Measurements from ENCODE around the gene BRMS1. TPM values are rescaled to one million over a fixed set of nuclear protein-coding genes. Genes with fewer than 3 reads are reported as not detected.
A peak's percentile ranks its signal among the peaks of the same experiment; 100 is the strongest.

BRMS1 gene
- total RNA-seq, 1 experiment from 2014 or later, result 32.0 TPM

DNA sequence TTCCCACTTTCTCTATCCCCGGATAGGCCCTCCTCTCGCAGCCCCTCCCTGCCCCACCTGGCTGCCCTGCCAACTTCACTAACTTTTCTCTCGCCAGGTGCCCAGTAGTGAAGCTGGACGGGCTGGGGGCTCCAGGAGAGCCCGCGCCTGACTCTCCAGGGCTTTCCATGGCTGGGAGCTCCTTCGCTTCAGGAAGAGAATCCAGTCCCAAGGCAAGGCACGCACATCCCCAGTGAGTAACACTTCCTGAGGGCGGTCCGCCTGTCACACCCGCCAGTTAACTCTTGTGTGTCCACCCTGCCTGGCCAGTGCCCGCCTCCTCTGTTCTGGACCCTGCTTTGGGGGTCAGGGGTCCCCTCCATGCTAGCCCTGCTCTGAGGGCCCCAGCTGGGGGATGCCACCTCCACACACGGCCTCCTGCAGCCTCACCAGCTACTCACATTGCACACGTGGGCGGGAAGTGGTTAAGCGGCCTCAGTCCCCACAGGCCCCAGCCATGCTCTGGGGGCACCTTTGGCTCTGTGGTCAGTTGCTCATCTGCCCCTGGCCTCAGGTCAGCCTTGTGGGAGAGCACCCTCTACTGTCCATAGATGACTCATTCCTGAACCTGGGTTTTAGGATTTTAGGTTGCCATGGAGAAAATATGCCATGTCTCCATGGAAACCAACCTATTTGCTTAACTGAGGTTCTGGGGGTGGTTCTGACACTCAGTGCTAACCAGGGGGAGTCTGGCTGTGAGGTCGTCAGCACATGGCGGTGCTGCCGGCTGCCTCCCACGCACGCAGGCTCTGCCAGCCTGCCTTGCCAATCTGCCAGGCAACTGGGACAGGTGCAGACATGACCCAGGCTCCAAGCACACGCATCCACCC, 8.4 kb downstream of the BRMS1 start, which contains the start of gene RIN1:
Gene RIN1 (minus strand): TSS at position 201 of the 869 bp plus-strand sequence. CDS start 32 bp downstream, at position 169.
- Histone ChIP-seq H2AFZ (ENCODE audit: low read length) (no peak within 1 kb of the TSS), H4K20me1 (ENCODE audit: insufficient read depth, low read depth, low read length) (no peaks in the 10 kb centered on the region), H3K4me3 (ENCODE audit: low read length) (no peak within 1 kb of the TSS), H3K4me2 (ENCODE audit: low read depth, low read length, poor library complexity, severe bottlenecking) (peak within 1 kb of the TSS; percentile 20), H3K27ac (ENCODE audit: low read length) (no peak within 1 kb of the TSS), H3K4me1 (ENCODE audit: low read length) (peaks cover 20% of the 10 kb centered on the region), H3K9me2 (replicated peaks; ENCODE audit: insufficient read depth, low read length) (no peaks in the 10 kb centered on the region), H3K79me2 (ENCODE audit: low read length) (no peaks in the 10 kb centered on the region), H3K9me3 (ENCODE audit: low read length) (no peaks in the 10 kb centered on the region), H3K9ac (ENCODE audit: low read length) (peak within 1 kb of the TSS; percentile 18), H3K27me3 (ENCODE audit: low read length) (no peaks in the 10 kb centered on the region), H3K36me3 (ENCODE audit: insufficient read depth, low read length) (no peaks in the 10 kb centered on the region)
- DNase-seq, result peak; percentile 81

DNA sequence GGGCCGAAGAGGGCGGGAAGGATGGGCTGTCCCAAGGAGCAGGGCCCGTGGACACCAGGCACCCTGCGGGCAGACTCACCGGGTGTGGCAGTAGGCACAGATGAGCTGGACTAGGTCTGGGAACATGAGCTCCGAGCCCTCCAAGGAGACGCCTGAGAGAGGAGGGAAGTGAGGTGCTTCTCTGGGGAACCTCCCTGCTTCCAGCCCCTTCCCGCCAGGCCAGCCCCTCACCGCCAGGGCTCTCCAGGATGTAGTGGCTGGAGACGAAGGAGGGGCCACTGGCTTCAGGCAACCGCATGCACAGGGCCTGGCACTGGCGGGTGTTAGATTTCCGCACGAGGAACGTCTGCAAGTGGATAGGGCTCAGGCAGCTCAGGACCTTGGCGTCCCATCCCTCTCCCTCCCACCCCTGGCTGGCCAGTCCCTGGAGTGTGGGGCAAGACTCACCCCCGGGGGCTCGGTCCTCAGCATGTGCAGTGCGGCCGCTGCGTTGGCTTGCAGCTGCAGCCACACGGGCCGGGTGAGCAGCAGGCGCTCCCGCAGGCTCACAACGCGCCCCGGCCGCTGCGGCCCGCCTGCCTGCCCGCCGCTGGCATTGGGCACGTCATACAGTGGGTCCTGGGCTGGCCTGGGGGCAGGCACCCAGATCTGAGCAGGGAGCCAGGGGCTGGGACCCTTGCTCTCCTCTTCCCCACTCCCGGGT, 9.2 kb downstream of the BRMS1 start:
- no peaks in the 10 kb centered on the region for H3K9me2 ChIP-seq (replicated peaks; ENCODE audit: insufficient read depth, low read length)
- no peak overlapping the region for H3K4me3 ChIP-seq (ENCODE audit: low read length)
- no peak overlapping the region for H2AFZ ChIP-seq (ENCODE audit: low read length)
- H3K27ac ChIP-seq (ENCODE audit: low read length), result no peak overlapping the region
- no peak for DNase-seq
- H3K27me3 ChIP-seq (ENCODE audit: low read length), result no peaks in the 10 kb centered on the region
- H3K9me3 ChIP-seq (ENCODE audit: low read length), result no peaks in the 10 kb centered on the region
- H3K4me2 ChIP-seq (ENCODE audit: low read depth, low read length, poor library complexity, severe bottlenecking), result peak overlapping the region; percentile 20
- no peak overlapping the region for H3K9ac ChIP-seq (ENCODE audit: low read length)
- H3K79me2 ChIP-seq (ENCODE audit: low read length), result no peaks in the 10 kb centered on the region
- H3K36me3 ChIP-seq (ENCODE audit: insufficient read depth, low read length), result no peaks in the 10 kb centered on the region
- H3K4me1 ChIP-seq (ENCODE audit: low read length), result peaks cover 20% of the 10 kb centered on the region
- H4K20me1 ChIP-seq (ENCODE audit: insufficient read depth, low read depth, low read length), result no peaks in the 10 kb centered on the region

DNA sequence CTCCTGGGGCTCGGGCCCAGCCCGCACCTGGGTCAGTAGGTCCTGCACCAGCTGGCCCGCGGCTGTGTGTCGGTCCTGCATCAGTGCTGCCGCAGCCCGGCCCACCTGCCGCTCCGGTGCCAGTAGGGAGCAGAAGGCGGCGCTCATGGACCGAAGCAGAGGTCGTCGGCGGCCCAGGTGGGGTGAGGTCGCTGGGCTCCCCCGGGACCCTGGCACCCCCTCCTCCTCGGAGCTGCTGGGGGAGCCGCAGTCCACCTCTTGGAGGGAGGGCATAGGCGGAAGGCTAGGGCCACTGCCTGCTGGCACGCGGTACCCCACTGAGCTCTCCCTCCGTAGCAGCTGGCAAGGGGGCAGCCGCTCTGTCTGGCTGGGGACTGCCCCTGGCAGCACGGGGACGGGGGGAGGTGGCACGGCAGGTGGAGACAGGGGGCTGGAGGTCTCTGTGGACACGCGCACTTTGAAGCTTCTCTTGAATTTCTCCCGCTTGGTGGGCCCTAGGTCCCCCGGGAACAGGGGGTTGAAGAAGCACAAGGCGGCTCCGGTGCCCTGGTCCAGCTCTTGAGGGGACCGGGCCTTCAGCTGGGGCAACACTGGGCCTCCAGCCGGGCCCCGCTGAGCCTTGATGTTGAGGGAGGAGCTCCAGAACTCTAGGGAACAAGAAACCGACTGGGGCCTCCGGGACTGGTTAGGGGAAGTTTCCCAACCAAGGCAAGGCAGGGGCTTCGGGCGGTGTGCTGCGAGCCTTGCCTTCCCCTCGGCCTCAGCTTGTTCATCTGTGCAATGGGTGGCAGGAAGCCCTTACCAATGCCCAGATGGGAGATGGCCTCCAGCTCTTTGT, 10.1 kb downstream of the BRMS1 start:
- no peak for DNase-seq
- peaks cover 20% of the 10 kb centered on the region for H3K4me1 ChIP-seq (ENCODE audit: low read length)
- H3K4me3 ChIP-seq (ENCODE audit: low read length), result no peak overlapping the region
- H3K79me2 ChIP-seq (ENCODE audit: low read length), result no peaks in the 10 kb centered on the region
- H3K9me2 ChIP-seq (replicated peaks; ENCODE audit: insufficient read depth, low read length), result no peaks in the 10 kb centered on the region
- no peaks in the 10 kb centered on the region for H3K9me3 ChIP-seq (ENCODE audit: low read length)
- no peak overlapping the region for H3K4me2 ChIP-seq (ENCODE audit: low read depth, low read length, poor library complexity, severe bottlenecking)
- H3K27ac ChIP-seq (ENCODE audit: low read length), result no peak overlapping the region
- no peak overlapping the region for H3K9ac ChIP-seq (ENCODE audit: low read length)
- H2AFZ ChIP-seq (ENCODE audit: low read length), result no peak overlapping the region
- no peaks in the 10 kb centered on the region for H4K20me1 ChIP-seq (ENCODE audit: insufficient read depth, low read depth, low read length)
- H3K36me3 ChIP-seq (ENCODE audit: insufficient read depth, low read length), result no peaks in the 10 kb centered on the region
- no peaks in the 10 kb centered on the region for H3K27me3 ChIP-seq (ENCODE audit: low read length)

DNA sequence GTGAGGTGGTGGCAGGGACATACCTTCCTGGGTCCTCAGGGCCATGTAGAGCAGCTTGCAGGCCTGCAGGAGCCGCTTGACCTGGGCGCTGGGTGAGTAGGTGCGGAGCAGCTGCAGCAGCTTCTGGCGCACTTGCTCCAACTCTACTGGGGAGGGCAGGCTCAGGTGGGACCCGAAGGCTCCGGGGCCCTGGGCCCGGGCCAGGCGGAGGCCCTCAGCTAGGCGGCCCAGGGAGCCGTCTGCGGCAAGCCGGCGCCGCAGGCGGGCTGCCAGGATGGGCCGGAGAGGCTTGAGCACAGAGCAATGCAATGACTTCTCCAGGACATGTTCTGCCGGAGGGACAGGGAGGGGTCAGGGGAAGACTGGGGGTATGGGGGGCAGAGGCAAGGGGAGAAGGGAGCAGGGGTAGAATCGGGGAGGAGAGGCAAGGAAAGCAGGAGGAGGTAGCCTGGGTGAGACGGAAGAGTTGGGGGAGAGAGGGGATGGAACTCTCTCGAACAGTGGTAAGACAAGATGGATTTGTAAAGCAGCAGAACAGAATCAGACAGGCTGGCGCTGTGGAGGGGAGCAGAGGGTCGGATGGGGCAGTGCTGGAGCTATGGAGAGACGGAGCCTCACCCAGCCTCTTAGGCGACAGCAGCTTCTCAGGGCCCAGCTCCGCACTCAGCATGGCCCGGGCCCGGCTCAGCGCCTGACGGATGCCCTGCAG, 10.9 kb downstream of the BRMS1 start:
- H3K4me3 ChIP-seq (ENCODE audit: low read length), result no peak overlapping the region
- H3K27me3 ChIP-seq (ENCODE audit: low read length), result no peaks in the 10 kb centered on the region
- peaks cover 20% of the 10 kb centered on the region for H3K4me1 ChIP-seq (ENCODE audit: low read length)
- H3K9ac ChIP-seq (ENCODE audit: low read length), result no peak overlapping the region
- no peaks in the 10 kb centered on the region for H4K20me1 ChIP-seq (ENCODE audit: insufficient read depth, low read depth, low read length)
- no peak overlapping the region for H2AFZ ChIP-seq (ENCODE audit: low read length)
- no peak overlapping the region for H3K27ac ChIP-seq (ENCODE audit: low read length)
- no peaks in the 10 kb centered on the region for H3K79me2 ChIP-seq (ENCODE audit: low read length)
- H3K9me2 ChIP-seq (replicated peaks; ENCODE audit: insufficient read depth, low read length), result no peaks in the 10 kb centered on the region
- H3K36me3 ChIP-seq (ENCODE audit: insufficient read depth, low read length), result no peaks in the 10 kb centered on the region
- H3K9me3 ChIP-seq (ENCODE audit: low read length), result no peaks in the 10 kb centered on the region
- no peak overlapping the region for H3K4me2 ChIP-seq (ENCODE audit: low read depth, low read length, poor library complexity, severe bottlenecking)
- DNase-seq, result no peak

DNA sequence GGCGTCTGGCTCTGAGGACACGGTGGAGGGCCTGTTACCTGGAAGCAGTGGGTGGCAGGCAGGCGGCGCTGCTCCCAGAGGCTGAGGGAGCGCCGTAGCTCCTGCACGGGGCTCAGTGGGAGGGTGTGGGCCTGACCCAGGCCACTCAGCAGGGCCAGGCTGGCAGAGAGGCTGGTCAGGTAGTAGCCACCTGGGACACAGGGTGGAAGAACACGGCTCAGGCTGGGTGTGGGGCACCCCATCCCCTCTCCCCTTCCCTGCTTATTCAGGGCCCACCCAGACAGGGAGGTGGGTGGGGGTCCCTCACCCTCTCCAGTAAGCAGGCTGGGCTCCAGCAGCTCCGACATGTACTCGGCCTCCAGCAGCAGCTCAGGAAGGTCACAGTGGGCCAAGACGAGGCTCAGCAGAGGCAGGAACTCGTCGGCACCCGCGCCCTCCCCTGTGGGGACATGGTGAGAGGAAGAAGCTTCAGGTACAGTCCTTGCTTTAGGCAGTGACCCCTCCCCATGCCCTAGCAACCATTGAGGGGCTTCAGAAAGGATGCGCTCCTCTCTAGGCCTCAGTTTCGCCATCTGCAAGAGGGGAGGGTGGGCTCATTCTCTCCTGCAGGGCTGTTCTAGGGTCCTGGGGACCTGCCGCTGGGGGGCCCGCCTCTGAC, 11.6 kb downstream of the BRMS1 start:
- H2AFZ ChIP-seq (ENCODE audit: low read length), result no peak overlapping the region
- DNase-seq, result no peak
- H3K9ac ChIP-seq (ENCODE audit: low read length), result no peak overlapping the region
- no peaks in the 10 kb centered on the region for H4K20me1 ChIP-seq (ENCODE audit: insufficient read depth, low read depth, low read length)
- H3K4me1 ChIP-seq (ENCODE audit: low read length), result peaks cover 25% of the 10 kb centered on the region
- no peaks in the 10 kb centered on the region for H3K79me2 ChIP-seq (ENCODE audit: low read length)
- H3K9me3 ChIP-seq (ENCODE audit: low read length), result no peaks in the 10 kb centered on the region
- H3K4me2 ChIP-seq (ENCODE audit: low read depth, low read length, poor library complexity, severe bottlenecking), result no peak overlapping the region
- no peak overlapping the region for H3K27ac ChIP-seq (ENCODE audit: low read length)
- no peaks in the 10 kb centered on the region for H3K27me3 ChIP-seq (ENCODE audit: low read length)
- H3K9me2 ChIP-seq (replicated peaks; ENCODE audit: insufficient read depth, low read length), result no peaks in the 10 kb centered on the region
- no peaks in the 10 kb centered on the region for H3K36me3 ChIP-seq (ENCODE audit: insufficient read depth, low read length)
- H3K4me3 ChIP-seq (ENCODE audit: low read length), result no peak overlapping the region

DNA sequence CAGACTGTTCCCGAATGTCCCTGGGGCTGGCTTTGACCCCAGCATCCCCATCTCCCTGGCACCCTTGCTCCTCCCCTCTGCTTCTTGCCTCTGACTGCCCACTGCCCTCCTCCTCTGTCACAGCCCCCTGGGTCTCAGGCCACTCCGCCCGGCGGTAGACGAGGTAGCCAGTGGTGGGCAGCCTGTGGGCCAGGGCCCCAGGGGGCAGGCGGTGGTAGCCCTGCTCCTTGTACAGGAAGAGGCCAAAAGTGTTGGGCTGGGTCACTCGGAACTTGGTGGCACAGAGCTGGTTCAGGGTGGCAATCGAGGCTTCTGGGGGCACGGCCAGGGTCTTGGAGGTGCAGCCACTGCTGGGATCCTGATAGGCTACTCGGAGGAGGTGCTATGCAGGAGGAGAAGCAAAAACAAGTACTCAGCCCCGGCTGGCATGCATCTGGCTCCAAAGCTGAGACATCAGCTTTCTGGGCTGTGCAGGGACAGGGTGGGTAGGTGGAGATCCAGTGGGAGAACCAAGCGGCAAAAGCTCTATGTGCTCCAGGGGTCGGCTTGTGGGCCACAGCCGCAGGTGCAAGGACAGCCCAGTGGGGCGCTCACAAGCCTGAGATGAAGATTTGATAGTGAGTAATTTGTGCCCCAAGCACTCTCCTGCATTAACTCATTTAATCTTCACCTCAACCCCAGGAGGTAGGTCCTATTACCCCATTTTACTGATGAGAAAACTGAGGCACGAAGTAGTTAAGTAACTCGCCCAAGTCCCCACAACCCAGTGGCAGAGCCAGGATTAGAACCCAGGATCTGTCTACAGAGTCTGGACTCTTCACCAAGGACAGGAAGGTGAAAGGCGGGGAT, 12.3 kb downstream of the BRMS1 start:
- no peak for DNase-seq
- H3K9me3 ChIP-seq (ENCODE audit: low read length), result no peaks in the 10 kb centered on the region
- H3K4me2 ChIP-seq (ENCODE audit: low read depth, low read length, poor library complexity, severe bottlenecking), result no peak overlapping the region
- H3K4me3 ChIP-seq (ENCODE audit: low read length), result no peak overlapping the region
- no peak overlapping the region for H3K9ac ChIP-seq (ENCODE audit: low read length)
- no peaks in the 10 kb centered on the region for H3K9me2 ChIP-seq (replicated peaks; ENCODE audit: insufficient read depth, low read length)
- H2AFZ ChIP-seq (ENCODE audit: low read length), result no peak overlapping the region
- peaks cover 28% of the 10 kb centered on the region for H3K4me1 ChIP-seq (ENCODE audit: low read length)
- no peak overlapping the region for H3K27ac ChIP-seq (ENCODE audit: low read length)
- H3K27me3 ChIP-seq (ENCODE audit: low read length), result no peaks in the 10 kb centered on the region
- no peaks in the 10 kb centered on the region for H3K36me3 ChIP-seq (ENCODE audit: insufficient read depth, low read length)
- no peaks in the 10 kb centered on the region for H3K79me2 ChIP-seq (ENCODE audit: low read length)
- no peaks in the 10 kb centered on the region for H4K20me1 ChIP-seq (ENCODE audit: insufficient read depth, low read depth, low read length)
